ENCODE results near the gene UVRAG. TPM values are rescaled to one million over a fixed set of nuclear protein-coding genes. Genes with fewer than 3 reads are reported as not detected.
A peak's percentile ranks its signal among the peaks of the same experiment; 100 is the strongest.

The UVRAG gene
- total RNA-seq, 1 donor from 2014 or later, result 24.7 TPM

- no peak for DNase-seq
Observed at GRCh38 chr11:76152741-76153570, 337.9 kb downstream of the UVRAG start.

GRCh38 chr11:76153571-76153923, 338.5 kb downstream of the UVRAG start:
- no peak for DNase-seq

DNA sequence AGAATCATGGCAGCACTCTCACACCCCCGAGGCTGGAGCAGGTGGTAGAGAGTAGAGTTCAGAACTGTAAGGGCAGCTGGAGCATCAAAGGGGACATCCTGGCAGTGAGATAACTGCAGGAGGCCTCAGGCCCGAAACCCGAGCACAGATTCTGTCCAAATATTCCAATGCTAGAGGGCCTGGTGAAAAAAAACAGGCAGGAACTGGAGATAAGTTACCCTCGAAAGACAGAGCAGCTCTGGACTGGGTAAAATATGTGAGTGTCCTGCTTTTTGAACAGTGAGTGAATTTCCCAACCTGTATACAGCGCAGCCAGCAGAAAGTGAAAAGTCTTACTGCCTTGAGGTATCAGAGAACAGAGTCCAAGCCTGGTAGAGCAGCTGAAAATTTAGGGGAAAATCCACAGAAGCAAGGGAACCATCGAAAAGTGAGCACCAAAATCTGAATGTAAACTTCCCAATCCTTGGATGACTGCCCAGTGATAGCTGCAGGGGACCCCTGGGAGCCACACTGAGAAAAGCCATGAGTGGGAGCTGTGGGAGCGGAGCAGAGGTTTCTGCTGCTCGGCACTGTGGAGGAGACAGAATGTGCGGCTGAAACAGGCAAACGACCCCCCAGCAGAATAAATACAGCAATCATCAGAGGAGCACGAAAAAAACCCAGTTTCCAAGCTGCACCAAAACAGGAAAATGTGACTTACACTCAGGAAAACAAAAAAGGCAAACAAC, 340.7 kb downstream of the UVRAG start:
- no peak for DNase-seq

GRCh38 chr11:76156971-76157427, 342.0 kb downstream of the UVRAG start:
- DNase-seq, result peak; percentile 83

- no peak for DNase-seq
Observed at GRCh38 chr11:76157891-76158290, 342.9 kb downstream of the UVRAG start.

DNA sequence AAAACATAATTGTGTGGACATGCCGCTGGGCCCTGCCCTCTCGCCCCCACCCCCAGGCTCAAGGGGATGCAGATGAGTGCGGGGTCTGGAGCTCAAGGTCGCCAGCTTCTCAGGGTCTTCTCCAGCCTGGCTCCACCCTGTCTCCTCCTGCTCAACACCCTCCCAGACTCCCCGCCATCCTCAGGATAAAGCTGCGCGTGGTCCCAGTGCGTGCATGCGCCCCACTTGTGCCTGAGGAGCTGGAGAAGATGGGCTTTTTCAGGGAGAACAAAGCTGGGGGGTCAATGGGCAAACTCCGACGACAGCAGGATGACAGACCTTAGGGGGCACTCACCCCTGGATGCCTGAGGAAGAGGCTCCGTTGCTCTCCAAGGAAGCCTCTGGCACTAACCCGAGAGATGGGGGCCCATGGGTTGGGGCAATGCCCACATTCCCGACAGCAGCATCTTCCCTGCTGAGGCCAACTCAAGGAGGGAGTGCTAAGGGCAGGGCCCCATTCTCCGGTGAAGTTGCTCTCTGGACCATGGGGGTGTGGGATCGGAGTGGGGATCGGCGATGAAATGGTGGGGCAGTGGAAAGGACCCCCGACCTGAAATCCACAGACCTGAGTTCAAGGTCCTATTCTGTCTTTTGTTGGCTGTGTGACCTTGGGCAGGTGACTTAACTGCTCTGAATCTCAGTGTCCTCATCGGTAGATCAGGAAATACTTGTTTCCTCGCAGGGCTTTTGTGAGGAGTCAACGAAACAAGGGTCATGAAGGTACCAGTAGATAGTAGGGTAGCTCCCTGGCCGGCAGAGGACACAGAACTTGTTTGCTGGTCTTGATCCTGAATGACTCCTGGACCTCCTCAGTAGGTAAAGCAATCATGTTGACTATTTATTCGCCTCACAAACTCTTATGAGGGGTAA, 343.6 kb downstream of the UVRAG start:
- no peak for DNase-seq

DNA sequence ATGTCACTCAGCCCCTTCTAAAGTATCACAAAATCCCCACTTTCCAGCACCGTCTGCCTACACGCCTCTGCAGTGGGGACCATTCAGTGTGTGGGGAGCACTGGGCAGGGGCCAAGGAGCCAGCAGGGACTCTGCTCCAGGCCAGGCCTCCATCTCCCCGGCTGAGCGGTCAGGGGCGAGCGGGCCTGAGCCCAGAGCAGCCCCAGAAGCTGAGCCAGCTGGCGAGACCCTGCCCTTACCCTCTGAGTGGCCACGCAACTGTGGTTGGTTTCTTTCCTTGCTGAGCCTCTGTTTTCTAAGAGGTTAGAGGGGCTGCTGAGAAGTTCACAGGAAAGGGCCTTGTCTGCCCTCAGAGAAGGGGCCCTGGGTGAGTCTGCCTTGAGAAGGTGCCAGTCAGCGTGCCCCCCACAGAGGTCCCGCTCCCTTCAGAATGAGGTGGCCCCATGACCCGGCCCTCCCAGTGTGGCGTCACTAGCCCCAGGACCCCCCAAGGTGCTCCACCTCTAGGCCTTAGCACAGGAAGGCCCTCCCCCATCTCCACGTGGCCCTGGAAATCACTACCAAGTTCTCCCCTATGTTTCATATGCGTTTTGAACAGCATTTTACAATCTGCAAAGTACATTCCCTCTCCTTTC, 344.4 kb downstream of the UVRAG start:
- DNase-seq, result no peak

DNA sequence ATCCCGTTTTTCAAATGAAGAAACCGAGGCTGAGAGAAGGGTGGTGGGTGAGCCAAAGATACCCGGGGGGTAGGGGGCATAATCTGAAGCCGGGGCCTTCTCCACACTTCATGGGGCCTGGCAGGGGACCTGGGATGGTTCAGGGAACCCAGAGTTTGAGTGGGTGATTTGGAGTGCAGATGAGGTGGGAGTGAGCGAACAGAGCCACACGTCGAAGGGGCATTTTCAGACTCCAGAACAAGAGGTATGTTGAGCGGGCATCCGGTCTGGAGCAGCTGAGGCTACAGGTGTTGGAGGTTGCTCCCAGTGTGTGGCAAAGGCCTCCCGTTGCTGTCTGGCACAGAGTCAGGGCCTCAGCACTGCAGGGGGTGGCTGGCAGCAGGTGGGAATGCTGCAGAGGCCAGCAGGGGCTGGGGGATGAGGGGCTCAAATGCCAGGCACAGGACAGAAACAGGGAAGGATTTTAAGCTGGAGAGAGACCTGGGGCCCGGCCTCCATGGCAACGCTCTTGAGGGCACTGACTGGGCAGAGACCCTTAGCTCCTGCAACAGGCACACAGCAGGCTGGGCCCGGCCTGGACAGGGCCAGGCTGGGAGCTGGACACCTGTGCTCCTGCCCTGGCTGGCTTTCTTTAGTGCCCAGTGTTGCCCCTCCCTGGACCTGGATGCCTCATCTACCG, 345.1 kb downstream of the UVRAG start:
- DNase-seq, result no peak

GRCh38 chr11:76160856-76161255, 345.8 kb downstream of the UVRAG start:
- DNase-seq, result no peak

GRCh38 chr11:76161261-76161961, 346.4 kb downstream of the UVRAG start:
- DNase-seq, result peak; percentile 80

DNA sequence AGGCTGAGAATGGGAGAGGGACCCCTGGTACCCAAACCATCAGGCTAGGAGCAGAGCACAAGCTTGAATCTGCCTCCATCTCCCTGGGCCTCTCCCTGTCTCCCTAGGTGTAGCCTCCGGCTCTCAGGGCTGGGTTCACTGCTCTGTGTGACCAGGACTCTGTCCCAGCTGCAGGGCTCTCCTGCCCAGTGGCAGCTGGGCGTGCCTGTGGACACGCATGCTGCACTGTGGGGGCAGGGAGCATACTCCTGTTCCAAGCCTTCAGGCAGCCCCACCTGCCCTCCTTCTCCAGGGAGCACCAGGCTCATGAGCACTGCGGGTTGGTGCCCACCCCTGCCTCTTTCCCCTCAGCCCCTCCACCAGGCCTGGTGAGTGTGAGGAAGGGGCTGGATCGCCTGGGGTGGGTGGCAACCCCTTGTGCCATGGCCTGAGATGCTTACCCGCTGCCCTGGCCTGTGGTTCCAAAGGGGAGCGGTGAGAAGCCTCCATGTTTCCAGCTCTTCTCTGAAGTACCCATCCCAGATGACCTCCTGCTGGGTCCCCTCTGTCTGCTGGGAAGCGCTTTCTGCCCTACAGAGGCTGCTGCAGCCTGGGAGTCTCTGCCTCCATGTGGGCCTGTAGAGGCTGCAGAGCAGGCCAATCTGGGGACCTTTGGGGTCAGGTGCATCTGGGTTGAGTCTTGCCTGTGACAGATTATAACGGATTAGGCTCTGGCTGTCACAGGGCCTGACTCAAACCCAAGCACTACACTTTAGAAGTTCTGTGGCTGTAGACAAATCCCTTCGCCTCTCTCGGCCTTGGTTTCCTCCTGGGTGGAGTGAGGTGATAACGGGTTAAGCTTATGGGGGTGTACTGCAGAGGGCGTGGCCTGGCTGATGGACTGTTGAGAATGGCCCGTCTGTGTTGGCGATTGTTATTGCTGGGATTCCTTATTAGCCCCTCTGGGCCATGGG, 347.6 kb downstream of the UVRAG start:
- DNase-seq, result no peak

GRCh38 chr11:76163289-76163880, 348.4 kb downstream of the UVRAG start:
- no peak for DNase-seq

DNA sequence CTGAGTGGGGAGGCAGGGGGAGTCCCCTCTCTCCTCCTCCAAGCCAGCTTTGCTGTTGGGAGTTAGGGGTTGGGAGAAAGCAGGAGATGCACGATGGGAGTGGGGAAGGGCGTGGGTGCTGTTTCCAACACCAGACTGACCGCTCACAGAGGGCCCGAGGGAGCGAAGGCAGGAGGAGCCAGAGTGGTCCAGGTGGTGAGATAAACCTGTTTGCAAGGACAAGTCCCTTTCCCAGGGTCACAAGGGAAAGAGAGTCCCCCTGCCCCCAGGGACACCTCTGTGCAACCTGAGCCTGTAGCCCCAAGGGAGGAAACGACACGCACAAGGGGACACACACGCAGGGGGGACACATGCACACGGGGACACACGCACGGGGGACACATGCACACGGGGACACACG, 349.1 kb downstream of the UVRAG start:
- DNase-seq, result no peak

DNA sequence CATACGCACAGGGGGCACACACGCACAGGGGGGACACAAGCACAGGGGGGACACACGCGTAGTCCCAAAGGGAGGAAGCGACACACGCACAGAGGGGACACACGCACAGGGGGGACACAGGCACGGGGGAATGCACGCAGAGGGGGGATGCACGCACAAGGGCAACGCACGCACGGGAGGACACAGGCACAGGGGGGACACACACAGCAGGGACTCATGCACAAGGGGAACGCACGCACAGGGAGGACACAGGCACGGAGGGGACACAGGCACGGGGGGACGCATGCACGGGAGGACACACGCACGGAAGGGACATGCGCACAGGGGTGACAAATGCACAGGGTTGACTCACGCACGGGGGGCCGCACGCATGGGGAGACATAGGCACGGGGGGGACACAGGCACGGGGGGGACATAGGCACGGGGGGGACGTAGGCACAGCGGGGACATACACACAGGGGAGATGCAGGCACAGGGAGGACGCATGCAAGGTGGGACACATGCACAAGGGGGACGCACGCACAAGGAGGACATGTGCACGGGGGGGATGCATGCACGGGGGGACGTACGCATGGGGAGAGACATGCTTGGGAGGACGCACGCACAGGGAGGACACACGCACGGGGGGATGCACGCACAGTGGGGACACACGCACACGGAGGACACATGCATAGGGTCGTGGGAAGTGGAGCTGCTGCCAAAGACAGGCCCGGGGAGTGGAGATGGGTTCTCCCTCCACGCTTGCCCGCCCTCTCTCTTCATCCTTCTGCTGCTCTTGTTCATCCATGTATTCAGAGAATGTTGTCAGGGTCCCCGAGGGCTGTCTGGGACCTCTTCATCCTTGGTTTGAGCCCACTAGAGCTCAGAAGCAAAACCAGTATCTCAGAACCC, 350.1 kb downstream of the UVRAG start:
- no peak for DNase-seq

- DNase-seq, result no peak
Observed at GRCh38 chr11:76166314-76166713, 351.3 kb downstream of the UVRAG start.

- DNase-seq, result peak; percentile 77
Observed at GRCh38 chr11:76167590-76167989, 352.6 kb downstream of the UVRAG start.

DNA sequence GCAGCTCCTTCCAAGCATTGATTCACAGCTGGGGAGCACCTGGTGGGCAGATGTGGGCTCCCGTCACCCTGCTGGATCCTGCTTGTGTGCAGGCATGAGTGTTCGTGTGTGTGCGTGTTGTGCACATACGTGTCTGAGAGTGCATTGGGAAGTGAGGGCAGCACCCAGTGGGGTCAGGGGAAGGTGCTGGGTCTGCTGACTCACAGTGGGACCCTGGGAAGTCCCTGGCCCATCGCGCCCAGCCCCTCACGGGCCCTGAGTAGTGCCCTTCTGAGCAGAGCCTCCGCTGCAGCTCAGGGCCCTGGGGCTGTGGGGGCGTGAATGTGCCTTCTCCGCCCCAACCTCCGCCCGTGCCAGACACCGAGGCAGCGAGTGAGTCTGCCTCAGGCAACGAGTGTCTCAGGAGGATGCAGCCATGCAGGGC, 354.5 kb downstream of the UVRAG start:
- DNase-seq, result no peak

- DNase-seq, result no peak
Observed at GRCh38 chr11:76170468-76170867, 355.5 kb downstream of the UVRAG start.

All from tongue (tissue), 2 donors.